ENCODE results near the gene PEX11G.

The PEX11G gene

DNA sequence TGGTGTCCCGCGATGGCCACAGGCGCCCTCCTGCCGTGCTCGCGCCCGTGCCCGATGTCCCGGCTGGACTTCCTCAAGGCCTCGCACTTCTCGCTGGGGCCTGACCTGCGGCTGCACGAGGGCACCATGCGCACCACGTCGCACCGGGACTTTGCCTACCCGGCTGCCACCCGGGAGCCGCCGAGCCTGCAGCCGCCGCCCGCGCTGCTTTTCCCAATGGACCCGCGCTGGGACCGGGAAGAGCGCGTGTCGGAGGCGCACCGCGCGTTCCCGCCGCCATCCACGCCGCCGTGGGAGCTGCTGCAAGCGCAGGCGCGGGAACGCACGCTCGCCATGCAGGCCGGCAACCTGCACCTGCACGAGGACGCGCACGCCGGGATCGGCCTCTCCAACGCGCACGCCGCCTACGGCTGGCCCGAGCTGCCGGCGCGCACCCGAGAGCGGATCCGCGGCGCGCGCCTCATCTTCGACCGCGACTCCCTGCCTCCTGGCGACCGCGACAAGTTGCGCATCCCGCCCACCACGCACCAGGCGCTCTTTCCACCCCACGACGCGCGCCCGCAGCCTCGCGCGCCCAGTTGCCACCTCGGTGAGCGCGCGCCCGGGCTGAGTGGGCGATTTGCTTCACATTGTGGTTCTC is 12.1 kb upstream of the PEX11G start:
- DNase-seq (ENCODE audit: low read depth in 1 of 2, low spot score in 1 of 2): peak in 1 of 2 donors; percentile 39

GRCh38 chr19:7497292-7497691 is 8.5 kb upstream of the PEX11G start:
- no peak for DNase-seq (ENCODE audit: low read depth in 1 of 2, low spot score in 1 of 2)

- no peak for DNase-seq (ENCODE audit: low read depth in 1 of 2, low spot score in 1 of 2)
Observed at GRCh38 chr19:7494416-7495098, 5.7 kb upstream of the PEX11G start.

DNA sequence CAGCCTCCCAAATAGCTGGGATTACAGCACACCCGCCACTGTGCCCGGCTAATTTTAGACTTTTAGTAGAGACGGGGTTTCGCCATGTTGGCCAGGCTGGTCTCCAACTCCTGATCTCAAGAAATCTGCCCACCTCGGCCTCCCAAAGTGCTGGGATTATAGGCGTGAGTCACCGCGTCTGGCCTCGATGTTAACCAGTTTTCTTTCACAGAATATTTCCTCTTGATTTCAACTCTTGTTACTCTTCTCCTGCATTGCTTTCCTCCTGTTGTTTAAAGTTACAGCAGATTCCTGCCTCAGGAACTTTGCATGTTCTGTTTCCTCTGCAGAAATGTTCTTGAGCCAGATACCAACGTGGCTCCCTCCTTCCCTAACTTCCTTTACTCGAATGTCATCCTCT is 3.7 kb upstream of the PEX11G start:
- no peak for DNase-seq (ENCODE audit: low read depth in 1 of 2, low spot score in 1 of 2)

DNA sequence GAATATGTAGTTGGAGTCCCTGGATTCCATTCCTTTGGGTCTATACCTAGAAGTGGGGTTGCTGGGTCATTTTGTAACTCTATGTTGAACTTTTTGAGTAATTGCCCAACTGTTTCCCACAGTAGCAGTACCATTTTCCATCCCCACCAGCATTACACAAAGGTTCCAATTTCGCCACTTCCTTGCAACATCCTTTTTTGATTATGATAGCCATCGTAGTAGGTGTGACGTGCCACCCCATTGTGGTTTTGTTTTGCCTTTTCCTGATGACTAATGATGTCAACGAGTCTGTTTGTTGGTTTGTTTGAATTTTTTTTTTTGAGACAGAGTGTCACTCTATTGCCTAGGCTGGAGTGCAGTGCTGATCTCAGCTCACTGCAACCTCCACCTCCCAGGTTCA is 3.3 kb upstream of the PEX11G start:
- no peak for DNase-seq (ENCODE audit: low read depth in 1 of 2, low spot score in 1 of 2)

DNA sequence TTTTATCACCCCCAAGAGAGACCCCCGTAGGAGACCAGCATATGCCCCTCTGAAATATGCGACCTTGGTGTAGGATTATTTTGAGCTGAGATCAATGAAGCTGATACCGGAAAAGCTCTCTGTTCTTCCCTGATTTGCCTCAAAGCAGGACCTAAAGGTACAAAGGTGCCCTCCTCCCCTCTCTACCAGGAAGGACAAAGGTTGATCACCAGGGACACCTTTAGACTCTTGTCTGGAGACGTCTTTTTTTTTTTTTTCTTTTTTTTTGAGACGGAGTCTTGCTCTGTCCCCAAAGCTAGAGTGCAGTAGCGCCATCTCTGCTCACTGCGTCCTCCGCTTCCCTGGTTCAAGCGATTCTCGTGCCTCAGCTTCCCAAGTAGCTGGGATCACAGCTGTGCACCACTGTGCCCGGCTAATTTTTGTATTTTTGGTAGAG is 792 bp upstream of the PEX11G start:
- DNase-seq (ENCODE audit: low read depth in 1 of 2, low spot score in 1 of 2): no peak

GRCh38 chr19:7486923-7487322 is 1.9 kb downstream of the PEX11G start:
- no peak for DNase-seq (ENCODE audit: low read depth in 1 of 2, low spot score in 1 of 2)

DNA sequence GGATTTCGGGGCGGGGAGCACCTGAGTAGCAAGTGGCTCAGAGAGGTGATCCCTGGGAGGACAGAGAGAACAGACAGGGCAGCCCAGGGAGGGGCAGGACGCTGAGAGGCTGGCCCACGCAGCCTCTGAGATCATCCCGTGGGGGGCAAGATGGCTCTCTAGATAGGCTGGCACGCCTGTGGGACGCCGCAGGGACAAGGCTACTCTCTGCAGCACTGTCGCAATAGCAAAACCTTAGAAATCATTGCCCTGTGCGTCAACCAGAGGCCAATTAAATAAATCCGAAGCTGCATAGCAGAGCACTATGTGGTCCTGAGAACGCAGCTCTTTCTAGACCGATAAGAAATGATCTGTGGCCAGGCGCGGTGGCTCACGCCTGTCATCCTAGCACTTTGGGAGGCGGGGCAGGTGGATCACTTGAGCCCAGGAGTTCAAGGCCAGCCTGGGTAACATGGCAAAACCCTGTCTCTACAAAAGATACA is 5.1 kb downstream of the PEX11G start:
- DNase-seq (ENCODE audit: low read depth in 1 of 2, low spot score in 1 of 2): no peak

DNA sequence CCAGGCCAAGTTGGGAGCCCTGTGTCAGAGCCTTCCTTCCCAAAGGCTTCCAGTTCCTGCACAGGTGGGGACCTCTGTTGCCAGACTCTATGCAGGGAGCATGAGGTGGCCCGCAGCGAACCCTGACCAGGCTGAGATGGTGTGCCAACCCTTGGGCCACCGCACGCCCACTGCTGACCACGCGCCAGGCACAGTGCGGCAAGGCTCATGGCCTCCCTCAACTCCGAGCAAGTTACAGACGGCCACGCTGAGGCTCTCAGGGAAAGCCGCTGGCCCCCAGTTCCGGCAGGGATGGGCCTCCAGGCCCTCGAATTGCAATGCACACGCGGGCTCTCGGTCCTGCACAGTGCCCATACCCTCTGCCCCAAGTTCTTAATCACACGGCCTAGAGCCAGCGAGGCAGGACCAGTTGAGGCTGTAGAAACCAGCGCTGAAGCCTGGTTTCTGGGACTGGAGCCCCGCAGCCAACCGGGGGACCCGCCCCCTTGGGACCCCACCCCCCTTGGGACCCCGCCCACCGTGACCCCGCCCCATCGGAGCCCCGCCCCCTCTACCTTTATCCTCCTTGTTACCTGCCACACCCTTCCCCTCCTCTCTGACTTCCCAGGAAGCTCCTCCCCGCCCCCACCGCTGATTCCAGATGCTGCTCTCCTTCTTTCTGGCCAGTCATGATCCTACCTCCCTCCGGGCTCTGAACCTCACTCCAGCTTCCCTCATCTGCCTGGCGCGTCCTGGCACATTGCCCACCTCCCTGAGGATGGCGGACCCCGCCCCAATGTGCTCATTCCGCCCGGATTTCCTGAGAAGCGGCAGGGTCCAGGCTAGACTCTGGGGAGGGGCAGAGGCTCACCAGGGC is 6.0 kb downstream of the PEX11G start:
- DNase-seq (ENCODE audit: low read depth in 1 of 2, low spot score in 1 of 2): no peak

DNA sequence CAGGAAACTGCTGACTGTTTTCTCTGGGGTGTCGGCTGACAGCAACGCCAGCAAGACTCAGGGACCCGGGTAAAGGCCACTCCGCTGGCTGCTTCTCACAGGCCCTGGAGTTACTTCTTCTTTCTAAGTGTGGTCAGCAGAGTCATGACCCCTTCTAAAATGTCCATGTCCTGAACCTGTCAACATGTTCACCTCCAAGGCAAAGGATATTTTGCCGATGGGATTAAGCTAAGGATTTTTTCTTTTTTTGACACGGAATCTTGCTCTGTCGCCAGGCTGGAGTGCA is 7.9 kb downstream of the PEX11G start:
- no peak for DNase-seq (ENCODE audit: low read depth in 1 of 2, low spot score in 1 of 2)

GRCh38 chr19:7480222-7480969 is 8.4 kb downstream of the PEX11G start:
- DNase-seq (ENCODE audit: low read depth in 1 of 2, low spot score in 1 of 2): no peak

GRCh38 chr19:7478843-7479227 is 10.0 kb downstream of the PEX11G start:
- DNase-seq (ENCODE audit: low read depth in 1 of 2, low spot score in 1 of 2): no peak

DNA sequence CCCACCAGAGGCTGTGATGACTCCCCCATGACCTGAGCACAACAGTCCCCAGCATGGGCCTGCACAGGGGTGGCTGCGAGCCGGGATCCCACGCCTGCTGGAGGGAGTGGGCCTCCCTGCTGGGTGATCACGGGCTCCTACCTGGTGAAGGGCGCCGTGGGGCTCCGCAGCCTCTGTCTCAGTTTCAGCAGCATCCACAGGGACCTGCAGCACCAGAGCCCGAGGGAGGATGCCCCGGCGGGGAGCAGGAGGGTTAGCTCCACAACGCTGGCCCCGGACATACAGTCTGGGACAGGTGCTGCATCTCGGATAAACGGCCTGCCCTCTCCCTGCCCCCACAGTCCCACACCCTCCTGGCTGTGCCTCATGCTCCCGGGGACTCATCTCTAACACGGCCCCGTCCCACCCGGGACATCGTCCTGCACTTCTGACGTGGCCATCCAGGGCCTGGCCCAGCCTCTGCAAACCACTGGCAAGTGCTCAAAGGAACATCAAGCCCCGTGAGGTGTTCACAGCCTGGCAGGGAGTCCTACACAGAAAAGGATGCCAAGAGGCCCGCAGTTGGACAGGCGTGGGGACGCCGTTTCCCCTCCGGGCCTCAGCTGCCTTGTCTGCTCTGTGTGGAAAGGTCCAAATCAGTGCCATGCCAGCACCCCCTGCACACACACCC is 10.5 kb downstream of the PEX11G start:
- DNase-seq (ENCODE audit: low read depth in 1 of 2, low spot score in 1 of 2): no peak

DNA sequence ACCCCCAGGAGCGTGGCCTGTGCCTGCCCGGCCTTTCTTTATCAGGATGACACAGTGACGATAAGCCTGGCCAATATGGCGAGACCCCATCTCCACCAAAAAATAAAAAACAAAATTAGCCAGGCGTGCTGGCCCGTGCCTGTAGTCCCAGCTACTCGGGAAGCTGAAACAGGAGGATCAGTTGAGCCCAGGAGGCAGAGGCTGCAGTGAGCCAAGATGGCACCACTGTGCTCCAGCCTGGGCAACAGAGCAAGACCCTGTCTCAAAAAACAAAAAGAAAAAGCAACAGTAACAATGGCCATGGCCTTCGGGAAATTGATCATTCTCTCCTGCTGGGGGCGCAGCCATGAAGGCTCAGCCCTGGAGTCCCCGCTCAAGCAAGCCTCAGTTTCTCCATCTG is 11.1 kb downstream of the PEX11G start:
- no peak for DNase-seq (ENCODE audit: low read depth in 1 of 2, low spot score in 1 of 2)

GRCh38 chr19:7476777-7477494 is 11.9 kb downstream of the PEX11G start:
- DNase-seq (ENCODE audit: low read depth in 1 of 2, low spot score in 1 of 2): no peak

DNA sequence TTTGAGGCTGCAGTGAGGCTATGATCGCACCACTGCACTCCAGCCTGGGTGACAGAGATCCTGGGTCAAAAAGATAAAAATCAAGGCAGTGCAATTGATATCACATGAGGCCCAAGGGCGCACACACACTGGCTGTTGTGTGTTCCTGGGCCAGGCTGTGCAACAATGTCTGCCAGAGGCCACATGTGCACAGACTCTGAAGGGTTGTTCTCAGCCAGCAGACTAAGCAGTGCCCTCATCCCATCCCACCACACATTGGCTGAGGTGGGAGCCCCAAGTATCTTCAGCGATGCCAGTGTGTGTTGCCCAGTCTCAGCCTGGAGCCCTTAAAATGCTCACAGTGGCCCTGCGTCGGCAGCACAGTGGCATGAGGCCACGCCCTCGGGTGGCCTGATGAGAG is 12.6 kb downstream of the PEX11G start:
- DNase-seq (ENCODE audit: low read depth in 1 of 2, low spot score in 1 of 2): no peak

- DNase-seq (ENCODE audit: low read depth in 1 of 2, low spot score in 1 of 2): no peak
Observed at GRCh38 chr19:7475665-7476064, 13.2 kb downstream of the PEX11G start.

DNA sequence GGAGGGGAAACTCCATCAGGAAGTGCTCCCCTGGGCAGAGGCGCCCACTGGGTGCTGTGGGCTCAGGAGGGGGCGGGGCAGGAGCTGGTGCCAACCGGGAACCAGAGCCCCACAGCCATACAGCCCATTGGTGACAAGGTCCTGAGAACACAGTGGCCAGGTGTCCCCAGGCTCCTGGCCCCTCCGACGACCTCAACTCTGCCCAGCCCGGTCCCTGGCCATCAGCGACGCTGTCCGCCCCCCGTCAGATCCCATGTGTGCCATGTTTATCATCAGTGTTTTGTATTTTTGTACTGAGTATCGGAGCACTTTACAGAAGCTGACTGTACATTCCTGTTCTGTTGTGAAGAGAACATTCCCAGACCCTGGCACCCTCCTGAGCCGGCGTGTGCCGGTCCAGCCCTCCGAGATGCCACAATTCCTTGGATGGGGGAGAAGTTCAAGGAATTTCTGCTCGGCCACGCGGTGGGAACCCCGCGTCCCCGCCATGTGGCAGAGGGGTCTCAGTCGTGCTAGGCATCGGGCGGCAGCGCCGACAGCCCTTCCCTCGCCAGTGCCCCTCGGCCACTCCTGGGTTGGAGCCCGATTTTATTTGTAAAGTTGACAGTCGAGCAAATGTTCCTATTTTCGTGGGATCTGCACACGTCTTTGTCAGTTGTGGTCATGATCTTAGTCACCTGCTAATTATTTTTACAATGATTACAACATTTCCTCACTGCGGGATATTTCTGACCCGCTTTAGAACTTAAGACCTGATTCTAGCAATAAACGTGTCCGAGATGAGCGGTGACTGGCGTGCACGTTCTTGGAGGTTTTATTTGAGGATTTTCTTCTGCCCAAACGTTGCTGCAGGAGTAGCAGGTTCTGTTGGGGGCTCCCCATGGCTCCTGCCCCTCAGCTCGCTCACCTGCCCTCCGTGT is 16.9 kb downstream of the PEX11G start:
- DNase-seq (ENCODE audit: low read depth in 1 of 2, low spot score in 1 of 2): no peak

All from stimulated activated CD4-positive, alpha-beta T cell treated with anti-CD3 and anti-CD28 coated beads, Interleukin-15, amount 100 ng/mL, for 1 hour (primary cell).